ENCODE results near the gene ZBTB6. TPM values are rescaled to one million over a fixed set of nuclear protein-coding genes. Genes with fewer than 3 reads are reported as not detected.

The ZBTB6 gene
- total and polyA plus RNA-seq, 2 of the 13 experiments (the other 11 are each of a cell fraction or from before 2014, with no cell fraction given): 3.7 to 7.1 TPM

- no peak; the same call in 1 of the 2 replicates for TF ChIP-seq RFXAP (CRISPR knock-in tag; IDR thresholded peaks at IDR 0.05; ENCODE audit: borderline replicate concordance)
- peak; percentile 56; the same call in 1 of the 2 replicates for TF ChIP-seq ZNF607 (CRISPR knock-in tag; IDR thresholded peaks at IDR 0.05; ENCODE audit: borderline replicate concordance)
- TF ChIP-seq HNF1A (IDR thresholded peaks at IDR 0.05; ENCODE audit: low read depth): no peak
- TF ChIP-seq HNF1A (CRISPR knock-in tag; IDR thresholded peaks at IDR 0.05; ENCODE audit: borderline replicate concordance): peak; percentile 26; the same call in 1 of the 2 replicates
- no peak for TF ChIP-seq BRF2 (CRISPR knock-in tag; IDR thresholded peaks at IDR 0.05)
- TF ChIP-seq ESRRA (CRISPR knock-in tag; IDR thresholded peaks at IDR 0.05; ENCODE audit: low read depth): no peak; the same call in none of the 2 replicates
- TF ChIP-seq ATF3 (CRISPR knock-in tag; IDR thresholded peaks at IDR 0.05): no peak; the same call in 1 of the 2 replicates
- peak; percentile 98; the same call in 1 of the 2 replicates for TF ChIP-seq HOMEZ (CRISPR knock-in tag; IDR thresholded peaks at IDR 0.05; ENCODE audit: low read depth)
- TF ChIP-seq JUNB (CRISPR knock-in tag; IDR thresholded peaks at IDR 0.05; ENCODE audit: borderline replicate concordance): no peak
- TF ChIP-seq SP2 (CRISPR knock-in tag; IDR thresholded peaks at IDR 0.05): 0 out of 2 replicates have a peak, but pooled peaks have one; percentile 40
- TF ChIP-seq BCL6 (CRISPR knock-in tag; IDR thresholded peaks at IDR 0.05): no peak
- no peak for TF ChIP-seq JARID2 (CRISPR knock-in tag; IDR thresholded peaks at IDR 0.05; ENCODE audit: insufficient replicate concordance)
- no peak for TF ChIP-seq SKI (IDR thresholded peaks at IDR 0.05; ENCODE audit: partially characterized antibody)
- TF ChIP-seq ZNF75D (CRISPR knock-in tag; IDR thresholded peaks at IDR 0.05; ENCODE audit: borderline replicate concordance): no peak
- TF ChIP-seq PRDM4 (CRISPR knock-in tag; IDR thresholded peaks at IDR 0.05; ENCODE audit: borderline replicate concordance): no peak
- peak; percentile 79 for TF ChIP-seq ZNF777 (CRISPR knock-in tag; IDR thresholded peaks at IDR 0.05)
- TF ChIP-seq MYC (CRISPR knock-in tag; IDR thresholded peaks at IDR 0.05; ENCODE audit: borderline replicate concordance): peak; percentile 52
- TF ChIP-seq ZNF703 (CRISPR knock-in tag; IDR thresholded peaks at IDR 0.05; ENCODE audit: borderline replicate concordance): 0 out of 2 replicates have a peak, but pooled peaks have one; percentile 28
Measured at GRCh38 chr9:122904823-122905710, 8.1 kb downstream of the ZBTB6 start, which contains the start of gene RC3H2 (continued).

All from HepG2 (cell line).